ENCODE data around the gene CDK14.
"Not testable (repeated sequence)": the region's sequence is repeated elsewhere in the genome, so short reads cannot be mapped to it uniquely, and the experiment has no call there.

Gene CDK14

DNA sequence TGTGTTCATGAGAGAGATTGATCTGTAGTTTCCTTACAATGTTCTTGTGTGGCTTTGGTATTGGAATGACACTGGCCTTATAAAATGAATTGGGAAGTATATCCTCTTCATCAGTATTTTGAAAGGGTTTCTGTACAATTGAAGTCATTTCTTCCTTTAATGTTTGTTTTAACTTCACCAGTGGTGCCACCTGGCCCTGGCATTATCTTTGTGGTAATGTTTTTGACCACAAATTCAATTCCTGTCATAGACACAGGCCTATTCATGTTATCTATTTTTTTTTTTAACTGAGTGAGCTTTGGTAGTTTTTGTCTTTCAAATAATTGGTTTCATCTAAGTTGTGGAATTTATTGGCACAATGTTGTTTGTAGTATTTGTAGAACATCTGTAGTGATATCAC lies 127.7 kb downstream of the CDK14 start:
- DNase-seq: no peak

DNA sequence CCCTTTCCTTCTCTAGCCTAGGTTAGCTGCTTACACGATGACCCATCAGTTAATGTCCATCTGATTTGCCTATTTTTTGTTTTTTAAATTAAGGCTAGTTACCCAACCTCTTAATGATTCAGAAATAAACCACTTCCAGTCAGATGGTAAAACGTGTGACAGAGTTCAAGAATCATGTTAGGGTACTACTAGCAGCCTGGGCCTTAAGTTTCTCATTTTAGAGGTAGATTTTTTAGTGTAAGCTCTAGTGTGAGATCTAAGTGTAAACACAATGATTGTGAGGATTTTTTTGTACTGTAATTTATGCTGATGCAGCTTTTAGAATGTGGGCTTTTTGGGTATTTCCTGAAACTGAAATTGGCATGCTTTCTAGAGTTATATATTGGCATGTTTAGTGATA lies 130.0 kb downstream of the CDK14 start:
- DNase-seq: no peak

DNA sequence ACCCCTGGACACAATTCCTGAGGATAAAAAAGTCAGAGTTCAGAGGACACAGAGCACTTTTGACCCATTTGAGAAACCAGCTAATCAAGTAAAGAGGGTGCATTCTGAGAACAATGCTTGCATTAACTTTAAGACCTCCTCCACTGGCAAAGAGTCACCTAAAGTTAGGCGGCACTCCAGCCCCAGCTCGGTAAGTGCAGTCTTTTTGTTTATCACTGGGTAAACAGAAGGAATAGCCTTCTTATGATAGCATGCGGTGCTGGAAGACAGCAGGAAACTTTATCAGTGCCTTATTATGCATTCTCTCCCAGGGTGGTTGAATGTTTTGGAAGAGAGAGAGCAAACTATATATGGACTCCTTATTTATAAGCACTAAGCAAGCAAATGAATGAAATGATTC lies 130.5 kb downstream of the CDK14 start:
- DNase-seq: no peak

DNA sequence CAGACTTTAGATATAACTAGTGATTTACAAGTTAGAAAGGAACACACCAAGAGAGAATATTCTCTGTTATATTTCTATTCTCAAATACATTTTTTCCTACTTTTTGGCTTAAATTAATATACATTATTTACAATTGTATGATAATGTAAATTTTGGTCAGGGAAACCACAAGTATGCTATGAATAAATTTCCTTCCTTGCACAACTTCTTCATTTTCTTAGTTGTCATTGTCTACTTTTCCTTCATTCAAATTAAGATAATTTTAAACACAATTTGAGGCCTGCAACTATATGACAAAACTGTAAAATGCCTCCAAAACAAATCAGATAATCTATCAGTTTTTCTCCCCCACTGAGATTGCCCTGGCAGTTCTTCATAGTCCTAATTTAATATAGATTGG lies 131.3 kb downstream of the CDK14 start:
- no peak for DNase-seq

DNA sequence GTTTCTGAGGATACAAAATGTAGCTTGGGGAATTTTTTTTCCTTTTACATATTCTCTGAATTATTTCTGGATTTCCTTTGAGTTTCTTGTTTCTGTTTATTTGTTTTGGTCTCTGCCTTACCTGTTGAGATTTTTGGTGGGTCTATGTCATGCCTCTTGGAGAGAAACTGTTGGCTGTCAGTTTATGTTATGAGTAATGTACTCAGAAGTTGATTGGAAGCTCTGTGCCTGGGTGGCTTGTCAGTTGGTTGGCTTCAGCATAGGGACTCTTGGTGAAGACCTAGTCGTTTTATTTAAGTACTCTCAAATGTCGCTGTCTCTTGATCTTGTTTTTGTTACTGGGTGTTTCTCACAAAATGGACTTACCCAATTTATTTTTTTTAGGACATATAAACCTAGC lies 132.4 kb downstream of the CDK14 start:
- no peak for DNase-seq

DNA sequence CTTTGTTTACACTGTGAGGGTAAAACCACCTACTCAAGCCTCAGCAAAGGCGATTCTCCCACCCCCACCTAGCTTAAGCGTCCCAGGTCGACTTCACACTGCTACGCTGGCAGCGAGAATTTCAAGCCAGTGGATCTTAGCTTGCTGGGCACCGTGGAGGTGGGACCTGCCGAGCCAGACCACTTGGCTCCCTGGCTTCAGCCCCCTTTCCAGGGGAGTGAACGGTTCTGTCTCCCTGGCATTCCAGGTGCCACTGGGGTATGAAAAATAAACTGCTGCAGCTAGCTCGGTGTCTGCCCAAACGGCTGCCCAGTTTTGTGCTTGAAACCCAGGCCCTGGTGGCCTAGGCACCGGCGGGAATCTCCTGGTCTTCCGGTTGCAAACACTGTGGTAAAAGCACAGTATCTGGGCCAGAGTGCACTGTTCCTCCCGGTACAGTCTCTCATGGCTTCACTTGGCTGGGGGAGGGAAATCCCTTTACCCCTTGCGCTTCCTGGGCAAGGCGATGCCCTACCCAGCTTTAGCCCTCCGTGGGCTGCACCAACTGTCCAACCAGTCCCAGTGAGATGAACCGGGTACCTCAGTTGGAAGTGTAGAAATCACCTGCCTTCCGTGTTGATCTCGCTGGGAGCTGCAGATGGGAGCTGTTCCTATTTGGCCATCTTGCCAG lies 139.6 kb downstream of the CDK14 start:
- not testable (repeated sequence) for DNase-seq

DNA sequence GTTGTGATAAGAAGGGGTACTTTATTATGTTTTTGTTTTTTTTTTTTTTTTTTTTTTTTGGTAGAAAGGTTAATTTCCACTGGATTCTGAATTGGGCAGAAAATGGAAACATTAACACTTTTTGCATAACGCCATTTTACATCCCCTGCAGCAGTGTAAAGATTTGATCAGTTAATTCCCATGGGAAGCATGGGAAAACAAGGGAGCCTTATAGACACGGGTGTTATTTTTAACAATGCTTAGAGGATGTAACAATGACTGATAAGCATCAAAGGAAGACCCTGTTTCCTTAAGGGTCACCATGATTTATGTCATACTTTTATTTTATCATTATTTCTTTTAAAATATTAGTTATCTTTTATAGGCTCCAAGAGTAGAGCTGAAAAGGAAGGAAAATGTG lies 140.2 kb downstream of the CDK14 start:
- no peak for DNase-seq

DNA sequence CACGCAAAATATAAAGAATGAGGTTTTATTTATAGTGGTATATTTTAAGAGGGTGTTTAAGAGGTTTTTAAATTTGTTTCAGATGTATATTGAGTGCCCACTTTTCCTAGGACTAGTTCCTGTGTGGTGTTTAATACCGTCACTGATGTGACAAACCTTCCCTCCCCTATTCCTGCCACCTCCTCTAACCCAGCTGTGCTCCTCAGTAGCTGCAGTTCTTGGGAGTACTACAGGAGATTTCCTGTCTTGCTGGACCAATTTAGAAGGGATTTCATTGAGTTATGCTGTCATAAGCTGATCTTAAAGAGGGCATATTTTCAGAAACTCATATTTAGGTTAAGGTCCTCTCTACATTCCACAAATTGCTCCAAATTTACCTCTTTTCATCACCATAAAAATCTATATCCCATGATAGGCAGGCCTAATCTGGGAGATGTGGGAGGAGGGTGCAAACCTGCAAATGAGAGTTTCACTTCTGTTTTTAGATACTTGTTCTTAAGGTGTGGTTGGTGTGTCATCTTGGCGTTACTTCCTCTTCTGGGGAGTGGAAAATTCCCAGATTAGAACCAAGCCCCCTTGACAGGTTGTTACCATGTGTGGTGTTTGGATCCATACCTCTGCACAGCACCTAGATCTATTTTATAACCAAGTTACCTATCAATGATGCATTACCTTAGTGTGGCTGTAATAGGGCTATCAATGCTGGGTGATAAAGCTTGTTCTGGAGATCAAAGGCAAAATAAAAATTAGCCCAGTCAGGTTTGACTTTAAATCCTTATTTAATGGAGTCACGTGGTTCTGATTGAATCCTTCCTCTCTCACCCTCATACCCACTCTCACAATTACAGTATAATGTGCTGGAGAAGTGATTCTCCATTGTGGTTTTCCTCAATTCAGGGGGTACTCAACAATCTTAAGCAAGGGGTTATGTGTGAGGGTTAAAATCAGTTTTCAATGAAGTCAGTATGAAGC lies 141.1 kb downstream of the CDK14 start:
- no peak for DNase-seq

DNA sequence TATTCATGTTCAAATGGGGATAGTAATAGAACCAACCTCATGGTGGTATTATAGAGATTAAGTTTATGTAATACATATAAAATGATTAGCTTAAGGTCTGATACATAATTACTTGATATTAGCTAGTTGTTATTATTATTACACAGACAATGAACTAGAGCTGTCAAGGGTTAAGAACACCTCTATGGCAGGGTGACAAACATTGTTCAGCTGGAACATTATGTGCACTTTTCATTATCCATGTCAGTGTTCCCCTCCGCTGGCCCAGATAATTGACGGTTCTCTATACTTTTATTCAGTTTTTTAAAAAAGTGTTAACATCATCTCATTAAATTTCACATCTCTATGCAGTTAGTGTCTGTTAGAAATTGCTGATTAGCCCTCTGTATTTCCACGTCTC lies 142.1 kb downstream of the CDK14 start:
- no peak for DNase-seq

DNA sequence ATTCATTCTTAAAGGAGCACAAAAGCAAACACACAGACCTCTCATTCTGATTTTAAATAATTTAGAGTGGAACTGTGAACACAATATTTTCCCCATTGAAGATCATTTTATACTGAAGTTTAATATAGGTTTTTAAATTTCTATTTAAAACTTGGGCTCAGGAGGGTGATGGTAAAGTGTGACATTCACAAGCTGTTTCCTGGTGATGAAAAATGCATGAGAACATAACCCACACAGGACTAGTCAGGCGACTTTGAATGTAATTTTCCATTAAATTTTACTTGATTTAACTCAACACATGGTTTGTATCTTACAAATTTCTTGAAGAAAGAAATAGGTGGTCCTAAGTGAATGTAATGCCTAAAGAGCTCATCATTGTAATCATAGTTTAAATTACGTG lies 143.6 kb downstream of the CDK14 start:
- DNase-seq: no peak

DNA sequence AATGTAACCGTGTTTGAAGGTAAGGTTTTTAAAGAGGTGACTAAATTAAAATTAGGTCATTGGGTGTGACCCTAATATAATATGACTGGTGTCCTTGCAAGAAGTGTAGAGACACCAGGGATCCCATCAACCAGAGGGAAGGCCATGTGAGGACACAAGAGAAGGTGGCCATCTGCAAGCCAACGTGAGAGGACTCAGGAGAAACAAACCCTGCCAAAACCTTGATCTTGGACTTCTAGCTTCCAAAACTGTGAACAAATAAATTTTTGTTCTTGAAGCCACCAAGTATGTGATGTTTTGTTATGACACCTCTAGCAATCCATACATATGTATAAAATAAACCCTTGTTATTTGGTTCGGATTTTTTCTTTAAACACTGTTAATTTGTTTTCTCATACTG lies 144.3 kb downstream of the CDK14 start:
- no peak for DNase-seq

DNA sequence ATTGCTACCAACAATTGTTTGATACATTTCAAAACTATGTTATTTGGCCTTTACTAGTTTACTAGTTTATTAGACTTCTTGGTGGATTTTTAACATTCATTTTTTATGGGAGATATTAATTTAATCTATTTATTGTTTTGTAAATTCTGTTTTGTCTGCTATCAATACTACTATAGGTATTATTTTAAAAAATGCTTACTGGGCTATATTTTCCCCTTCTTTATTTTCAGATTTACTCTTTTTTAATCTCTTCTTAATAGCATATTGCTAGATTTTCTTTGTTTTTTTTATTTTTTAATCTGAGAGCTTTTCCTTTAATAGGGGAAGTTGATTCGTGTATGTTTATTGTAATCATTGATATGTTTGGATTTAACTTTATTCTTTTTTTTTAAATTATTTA lies 147.5 kb downstream of the CDK14 start:
- DNase-seq: no peak

DNA sequence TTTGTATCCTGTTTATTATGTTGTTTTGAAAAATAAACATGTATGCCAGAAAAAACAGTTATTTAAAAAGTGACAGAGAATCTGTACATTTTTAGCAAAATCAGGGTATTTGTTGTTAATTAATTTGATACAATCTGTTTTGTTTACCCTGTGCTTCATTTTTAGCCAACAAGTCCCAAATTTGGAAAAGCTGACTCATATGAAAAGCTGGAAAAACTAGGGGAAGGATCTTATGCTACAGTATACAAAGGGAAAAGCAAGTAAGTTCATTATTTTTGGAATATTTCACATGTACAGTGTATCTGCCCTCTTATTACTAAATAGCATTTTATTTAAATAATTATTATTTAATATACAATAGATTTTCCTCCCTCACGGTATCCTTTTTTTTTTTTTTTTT lies 151.4 kb downstream of the CDK14 start:
- no peak for DNase-seq

DNA sequence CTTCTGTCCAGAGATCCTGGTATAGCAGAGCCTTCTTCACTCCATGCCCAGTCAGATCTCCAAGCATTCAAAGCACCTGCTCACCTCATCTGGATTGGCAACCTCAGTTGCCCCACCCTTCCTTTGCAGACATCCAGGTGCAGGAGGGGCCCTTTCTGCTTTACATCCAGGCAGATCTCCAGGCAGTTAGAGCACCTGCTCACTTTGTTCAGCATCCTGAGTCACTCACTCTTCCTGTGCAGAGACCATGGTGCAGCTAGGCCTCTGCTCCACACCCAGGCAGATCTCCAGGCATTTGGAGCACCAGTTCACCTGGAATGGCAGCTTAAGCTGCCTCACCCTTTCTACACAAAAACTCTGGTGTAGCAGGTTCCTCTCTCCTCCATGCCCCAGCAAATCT lies 153.1 kb downstream of the CDK14 start:
- DNase-seq: no peak

DNA sequence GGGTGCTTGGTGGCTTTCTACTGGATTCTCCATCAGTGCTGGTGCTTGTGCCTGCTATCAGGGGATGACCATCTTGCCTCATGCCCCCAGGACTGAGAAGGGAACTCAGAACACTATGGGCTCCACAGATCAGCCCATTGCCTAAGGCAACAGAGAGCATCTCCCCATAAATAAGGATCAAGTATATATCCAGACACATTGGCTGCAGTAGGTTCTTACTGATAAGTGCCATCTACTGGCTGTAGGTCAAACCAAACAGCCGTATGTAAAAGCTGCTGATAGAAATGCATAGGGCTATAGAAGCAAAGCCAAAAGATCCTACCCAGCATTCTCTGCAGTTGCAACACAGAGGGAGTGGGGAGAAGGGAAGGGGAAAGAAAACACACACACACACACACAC lies 153.7 kb downstream of the CDK14 start:
- no peak for DNase-seq

DNA sequence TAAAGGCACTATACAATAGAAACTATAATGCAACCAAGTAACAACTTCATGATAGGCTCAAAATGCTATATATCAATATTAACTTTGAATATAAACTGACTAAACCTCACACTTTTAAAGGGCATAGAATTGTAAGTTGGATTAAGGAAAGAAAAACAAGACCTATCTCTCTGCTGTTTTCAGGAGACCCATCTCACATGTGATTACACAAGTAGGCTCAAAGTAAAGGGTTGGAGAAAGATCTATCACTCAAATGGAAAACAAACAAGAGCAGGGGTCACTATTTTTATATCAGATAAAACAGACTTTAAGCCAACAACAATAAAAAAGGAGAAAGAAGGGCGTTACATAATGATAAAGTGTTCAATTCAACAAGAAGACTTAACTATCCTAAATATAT lies 155.5 kb downstream of the CDK14 start:
- no peak for DNase-seq

DNA sequence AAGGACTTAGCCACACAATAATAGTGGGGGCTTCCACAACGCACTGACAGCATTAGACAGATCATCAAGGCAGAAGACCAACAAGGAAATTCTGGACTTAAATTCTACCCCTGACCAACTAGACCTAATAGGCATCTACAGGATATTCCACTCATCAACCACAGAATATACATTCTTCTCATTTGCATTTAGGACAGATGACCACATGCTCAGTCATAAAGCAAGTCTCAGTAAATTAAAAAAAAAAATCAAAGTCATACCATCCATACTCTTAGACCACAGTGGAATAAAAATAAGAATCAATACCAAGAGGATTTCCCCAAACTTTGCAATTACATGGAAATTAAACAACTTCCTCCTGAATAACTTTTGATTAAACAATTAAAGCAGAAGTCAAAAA lies 155.9 kb downstream of the CDK14 start:
- DNase-seq: no peak

DNA sequence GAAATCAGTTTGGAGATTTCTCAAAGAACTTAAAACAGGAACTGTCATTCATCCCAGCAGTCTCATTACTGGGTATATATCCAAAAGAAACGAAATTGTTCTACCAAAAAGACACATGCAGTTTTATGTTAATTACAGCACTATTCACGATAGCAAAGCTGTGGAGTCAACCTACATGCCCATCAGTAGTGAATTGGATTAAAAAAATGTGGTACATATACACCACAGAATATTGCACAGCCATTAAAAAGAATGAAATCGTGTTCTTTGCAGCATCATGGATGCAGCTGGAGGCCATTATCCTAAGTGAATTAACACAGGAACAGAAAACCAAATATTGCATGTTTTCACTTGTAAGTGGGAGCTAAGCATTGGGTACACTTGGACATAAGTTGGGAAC lies 158.9 kb downstream of the CDK14 start:
- DNase-seq: no peak

DNA sequence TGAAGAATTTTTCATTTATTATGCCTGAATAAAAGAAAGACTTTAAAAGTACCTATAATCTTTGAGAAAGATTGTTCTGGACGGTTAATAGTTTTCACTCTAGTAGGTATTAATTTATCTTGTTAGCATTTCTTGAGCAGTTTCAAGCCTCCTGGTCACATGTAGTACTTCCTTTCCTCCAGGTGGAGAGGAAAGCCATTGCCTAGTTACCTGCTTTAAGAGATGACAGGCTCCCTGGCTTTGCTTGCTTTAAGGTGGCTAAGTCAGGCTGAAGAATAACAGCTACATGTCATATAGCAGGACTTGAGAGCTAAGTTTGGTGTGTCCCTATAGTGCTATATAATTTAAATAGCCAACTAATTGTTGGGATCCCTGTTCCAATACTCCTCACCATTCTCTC lies 160.2 kb downstream of the CDK14 start:
- DNase-seq: no peak

DNA sequence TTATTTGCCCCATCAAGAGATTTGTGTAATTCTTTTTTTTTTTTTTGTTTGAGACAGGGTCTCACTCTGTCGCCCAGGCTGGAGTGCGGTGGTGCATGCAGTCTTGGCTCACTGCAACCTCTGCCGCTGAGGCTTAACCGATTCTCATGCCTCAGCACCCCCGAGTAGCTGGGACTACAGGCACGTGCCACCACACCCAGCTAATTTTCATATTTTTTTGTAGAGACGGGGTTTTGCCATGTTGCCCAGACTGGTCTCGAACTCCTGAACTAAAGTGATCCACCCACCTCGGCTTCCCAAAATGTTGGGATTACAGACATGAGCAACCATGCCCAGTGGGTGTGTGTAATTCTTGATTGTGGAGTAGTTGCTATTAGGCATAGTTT lies 161.4 kb downstream of the CDK14 start:
- DNase-seq: not testable (repeated sequence)

DNA sequence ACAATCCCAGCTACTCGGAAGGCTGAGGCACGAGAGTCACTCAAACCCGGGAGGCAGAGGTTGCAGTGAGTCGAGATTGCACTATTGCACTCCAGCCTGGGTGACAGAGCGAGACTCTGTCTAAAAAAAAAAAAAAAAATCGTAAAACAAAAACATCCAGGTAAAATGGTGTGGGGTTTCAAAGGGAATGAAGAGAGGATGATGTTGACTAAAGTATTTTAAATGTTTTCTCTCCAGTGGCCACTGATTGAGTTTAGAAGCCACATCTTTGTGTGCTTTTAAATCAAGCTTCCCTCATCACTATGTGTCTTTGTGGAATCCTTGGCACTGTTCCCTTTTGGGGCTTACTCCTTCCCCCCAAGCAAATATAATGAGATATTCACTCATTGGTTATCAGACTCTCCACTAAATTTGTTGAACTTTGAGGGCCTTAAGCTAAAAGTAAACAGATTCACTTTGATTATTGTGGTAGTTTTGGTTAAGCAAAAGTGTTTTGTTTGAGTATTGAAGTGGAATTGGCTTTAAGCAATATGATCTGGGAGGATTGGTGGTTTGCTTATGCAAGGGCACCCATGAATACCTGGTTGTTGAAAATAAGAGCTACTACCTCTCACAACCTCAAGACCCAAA lies 162.9 kb downstream of the CDK14 start:
- DNase-seq: no peak

DNA sequence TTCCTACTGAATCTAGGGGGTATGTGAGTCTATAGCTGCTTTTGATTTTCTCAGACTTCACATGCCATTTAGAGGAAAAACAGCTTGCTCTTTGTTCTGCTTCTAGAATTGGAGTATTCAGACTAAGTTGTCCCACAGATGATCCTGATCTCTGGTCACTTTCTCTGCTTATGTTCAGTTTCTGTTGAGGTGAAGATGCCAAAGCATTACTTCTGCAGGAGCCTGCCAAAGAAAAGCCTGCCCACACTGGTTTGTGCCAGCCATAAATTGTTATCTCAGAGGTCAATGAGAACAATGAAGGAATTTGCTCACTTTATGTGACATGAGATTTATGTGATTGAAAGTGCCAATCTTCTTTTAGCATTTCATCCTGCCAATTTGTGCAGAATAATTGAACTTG lies 163.6 kb downstream of the CDK14 start:
- DNase-seq: no peak

DNA sequence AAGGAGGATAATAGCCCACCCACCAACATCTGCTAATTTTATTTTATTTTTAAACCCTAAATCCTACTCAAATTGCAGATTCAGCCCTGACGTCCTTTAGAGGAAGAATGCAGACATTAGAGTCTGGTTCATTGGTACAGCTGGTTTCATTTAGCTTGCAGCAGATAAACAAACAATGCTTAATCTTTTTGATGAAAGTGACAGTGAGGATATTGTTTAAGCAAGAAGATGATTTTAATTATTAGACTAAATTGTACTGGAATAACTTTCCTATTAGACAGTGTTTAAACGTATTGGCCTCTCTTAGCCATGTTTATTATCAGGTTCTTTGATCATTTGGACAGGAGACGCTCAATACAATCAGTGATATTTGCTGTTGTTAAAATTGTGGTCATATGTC lies 164.8 kb downstream of the CDK14 start:
- no peak for DNase-seq

DNA sequence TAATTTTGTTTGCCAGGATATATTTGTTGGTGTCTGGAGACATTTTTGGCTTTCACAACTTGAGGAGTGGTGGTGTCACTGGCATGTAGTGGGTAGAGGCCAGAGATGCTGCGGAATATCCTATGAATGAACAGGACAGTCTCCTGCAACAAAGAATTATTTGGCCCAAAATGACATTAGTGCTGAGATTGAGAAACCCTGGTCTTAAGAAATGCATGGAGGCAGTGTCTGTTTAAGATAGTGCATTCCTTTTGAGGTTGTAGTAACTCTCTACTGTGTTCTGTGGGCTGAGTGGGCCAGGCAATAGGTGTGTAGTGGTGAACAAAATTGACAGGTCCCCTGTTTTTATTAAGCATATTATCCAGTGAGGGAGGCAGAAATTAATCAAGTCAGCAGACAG lies 165.5 kb downstream of the CDK14 start:
- DNase-seq: no peak
